GM23338 (cell line): ENCODE results near the gene JPH3. TPM values are rescaled to one million over a fixed set of nuclear protein-coding genes. Genes with fewer than 3 reads are reported as not detected.

Experiments
- ATAC-seq: fragments of 200-7000 bp; cut with Tn5 transposase; 3 replicates; pipeline ENCODE4 v1.9.1; 2020
- DNase-seq: peaks from one replicate; pipeline ENCODE4 v3.0.0-alpha.2; 2015; ENCODE audit warnings: low spot score
- H2AFZ ChIP-seq: fragments of 200-600 bp; sonication (generic); 2 replicates; pipeline ENCODE4 v1.8.0; 2016; ENCODE audit warnings: antibody characterized with exemption, mild to moderate bottlenecking, moderate library complexity
- H3F3A ChIP-seq: fragments of 200-600 bp; sonication (generic); replicated peaks from 2 replicates; pipeline ENCODE4 v1.8.0; 2017; ENCODE audit warnings: antibody characterized with exemption, mixed run types, low read depth
- H3K27ac ChIP-seq: fragments of 200-600 bp; sonication (generic); 2 replicates; pipeline ENCODE4 v1.6.1; 2016; ENCODE audit warnings: low read depth
- H3K27me3 ChIP-seq: fragments of 200-600 bp; sonication (generic); 2 replicates; pipeline ENCODE4 v1.8.0; 2016; ENCODE audit warnings: mild to moderate bottlenecking, mixed run types, moderate library complexity; ENCODE audit not compliant: insufficient read depth
- H3K36me3 ChIP-seq: fragments of 200-600 bp; sonication (generic); 2 replicates; pipeline ENCODE4 v1.8.0; 2016; ENCODE audit warnings: mild to moderate bottlenecking; ENCODE audit not compliant: insufficient read depth
- H3K4me1 ChIP-seq: fragments of 200-600 bp; sonication (generic); 2 replicates; pipeline ENCODE4 v1.8.0; 2016; ENCODE audit warnings: mild to moderate bottlenecking, moderate library complexity; ENCODE audit not compliant: insufficient read depth
- H3K4me2 ChIP-seq: fragments of 200-600 bp; sonication (generic); 2 replicates; pipeline ENCODE4 v1.7.1; 2017; ENCODE audit warnings: mixed run types
- H3K4me3 ChIP-seq: fragments of 200-600 bp; sonication (generic); 2 replicates; pipeline ENCODE4 v1.6.1; 2016; ENCODE audit warnings: mixed run types
- H3K79me2 ChIP-seq: fragments of 200-600 bp; sonication (generic); replicated peaks from 2 replicates; pipeline ENCODE4 v1.8.0; 2017; ENCODE audit warnings: mild to moderate bottlenecking; ENCODE audit not compliant: insufficient read depth
- H3K9me2 ChIP-seq: fragments of 200-600 bp; sonication (generic); 2 replicates; pipeline ENCODE4 v1.8.0; 2017; ENCODE audit not compliant: insufficient read depth
- H4K20me1 ChIP-seq: fragments of 200-600 bp; sonication (generic); replicated peaks from 2 replicates; pipeline ENCODE4 v1.8.0; 2017; ENCODE audit warnings: mild to moderate bottlenecking; ENCODE audit not compliant: insufficient read depth
- H3K27ac Mint-ChIP-seq: 2 replicates; pipeline ENCODE4 v1.8.0; 2020; ENCODE audit warnings: inconsistent platforms, mild to moderate bottlenecking, moderate library complexity, mixed read lengths
- H3K27me3 Mint-ChIP-seq: 3 replicates; pipeline ENCODE4 v1.8.0; 2022; ENCODE audit warnings: low read depth, mild to moderate bottlenecking, moderate library complexity, mixed read lengths, inconsistent platforms; ENCODE audit not compliant: insufficient read depth, poor library complexity
- H3K36me3 Mint-ChIP-seq: 3 replicates; pipeline ENCODE4 v1.8.0; 2021; ENCODE audit warnings: low read depth, mild to moderate bottlenecking, inconsistent platforms, moderate library complexity, mixed read lengths
- H3K4me1 Mint-ChIP-seq: 3 replicates; pipeline ENCODE4 v1.8.0; 2020; ENCODE audit warnings: mild to moderate bottlenecking, inconsistent platforms, mixed read lengths
- H3K4me3 Mint-ChIP-seq: 3 replicates; pipeline ENCODE4 v1.8.0; 2021; ENCODE audit warnings: moderate library complexity, mild to moderate bottlenecking, inconsistent platforms, mixed read lengths
- H3K9me3 Mint-ChIP-seq: 3 replicates; pipeline ENCODE4 v1.8.0; 2020; ENCODE audit warnings: moderate library complexity, mild to moderate bottlenecking, inconsistent platforms, mixed read lengths
- CREB1 ChIP-seq: fragments of 250-450 bp; sonication (Bioruptor Pico); IDR thresholded peaks from 2 replicates; pipeline ENCODE4 v1.5.0; 2020; ENCODE audit warnings: low read depth, mild to moderate bottlenecking, moderate library complexity
- EZH2phosphoT487 ChIP-seq: fragments of 200-600 bp; sonication (generic); IDR thresholded peaks from one replicate; pipeline ENCODE4 v1.8.1; 2018; ENCODE audit warnings: antibody characterized with exemption; ENCODE audit not compliant: unreplicated experiment
- NANOG ChIP-seq: IDR thresholded peaks from 2 replicates; pipeline ENCODE4 v1.6.1; 2016; ENCODE audit warnings: antibody characterized with exemption, borderline replicate concordance
- STAT1 ChIP-seq: IDR thresholded peaks from one replicate; pipeline ENCODE4 v1.6.1; 2016; ENCODE audit warnings: antibody characterized with exemption; ENCODE audit not compliant: unreplicated experiment
- ZNF114 ChIP-seq: fragments of 250-450 bp; sonication (Bioruptor Pico); IDR thresholded peaks from 2 replicates; pipeline ENCODE4 v1.5.0; 2020; ENCODE audit warnings: mild to moderate bottlenecking, moderate library complexity
- ZNF331 ChIP-seq: fragments of 250-450 bp; sonication (Bioruptor Pico); IDR thresholded peaks from 2 replicates; pipeline ENCODE4 v1.5.0; 2020; ENCODE audit warnings: low read depth, mild to moderate bottlenecking, moderate library complexity
- polyA plus RNA-seq: library from polyadenylated mRNA; unstranded; fragments of >200 nt; fragmentation: Nextera tagmentation; extraction: Ambion mirVana; gene quantifications from 2 replicates; pipeline ENCODE4 v1.2.1, GENCODE V29; 2016
- total RNA-seq: library from RNA; depleted of rRNA; stranded (reverse); fragments of >200 nt; shearing (Covaris generic); gene quantifications from 2 replicates; pipeline ENCODE4 v1.2.3, GENCODE V29; 2014
- TF ChIP-seq, protein P1 (sequence below): IDR thresholded peaks from 2 replicates; pipeline ENCODE4 v1.6.1; 2016; ENCODE audit warnings: antibody characterized with exemption
- TF ChIP-seq, protein P2 (sequence below): IDR thresholded peaks from one replicate; pipeline ENCODE4 v1.6.1; 2018; ENCODE audit warnings: antibody characterized with exemption; ENCODE audit not compliant: unreplicated experiment
- TF ChIP-seq, protein P3 (sequence below), 2 experiments: fragments of 200-600 bp in 1 of 2; sonication (generic) in 1 of 2; conservative IDR thresholded peaks; 2 replicates each; pipeline versions ENCODE4 v1.5.1 to v1.6.1; 2016 to 2017; ENCODE audit warnings: antibody characterized with exemption in 2 of 2, low read depth in 2 of 2, mild to moderate bottlenecking in 2 of 2, moderate library complexity in 1 of 2
- TF ChIP-seq, protein P4 (sequence below): fragments of 250-450 bp; sonication (Bioruptor Pico); IDR thresholded peaks from 2 replicates; pipeline ENCODE4 v1.5.0; 2020; ENCODE audit warnings: mild to moderate bottlenecking, moderate library complexity

JPH3 gene
- total and polyA plus RNA-seq, 2 experiments from 2014 or later, result 8.4 to 38.3 TPM

DNA sequence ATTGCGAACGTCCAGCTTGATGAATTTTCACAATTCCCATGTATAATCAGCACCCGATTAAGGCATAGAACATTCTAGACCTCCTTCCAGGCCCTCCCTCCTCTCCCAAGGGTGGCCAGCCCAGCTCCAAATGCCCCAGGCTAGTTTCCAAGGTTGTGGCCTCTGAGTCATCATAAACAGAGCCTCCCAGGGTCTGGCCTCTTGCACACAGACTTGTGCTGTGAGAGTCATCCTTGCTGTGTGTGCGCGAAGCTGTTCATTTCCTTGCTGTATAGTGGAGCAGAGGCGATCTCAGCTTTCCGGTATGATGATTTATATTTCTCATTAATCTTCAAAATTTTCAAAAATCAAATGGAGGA is 20.5 kb upstream of the JPH3 start (continued):
- TF ChIP-seq, protein P1, sequence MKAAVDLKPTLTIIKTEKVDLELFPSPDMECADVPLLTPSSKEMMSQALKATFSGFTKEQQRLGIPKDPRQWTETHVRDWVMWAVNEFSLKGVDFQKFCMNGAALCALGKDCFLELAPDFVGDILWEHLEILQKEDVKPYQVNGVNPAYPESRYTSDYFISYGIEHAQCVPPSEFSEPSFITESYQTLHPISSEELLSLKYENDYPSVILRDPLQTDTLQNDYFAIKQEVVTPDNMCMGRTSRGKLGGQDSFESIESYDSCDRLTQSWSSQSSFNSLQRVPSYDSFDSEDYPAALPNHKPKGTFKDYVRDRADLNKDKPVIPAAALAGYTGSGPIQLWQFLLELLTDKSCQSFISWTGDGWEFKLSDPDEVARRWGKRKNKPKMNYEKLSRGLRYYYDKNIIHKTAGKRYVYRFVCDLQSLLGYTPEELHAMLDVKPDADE, result no peak

DNA sequence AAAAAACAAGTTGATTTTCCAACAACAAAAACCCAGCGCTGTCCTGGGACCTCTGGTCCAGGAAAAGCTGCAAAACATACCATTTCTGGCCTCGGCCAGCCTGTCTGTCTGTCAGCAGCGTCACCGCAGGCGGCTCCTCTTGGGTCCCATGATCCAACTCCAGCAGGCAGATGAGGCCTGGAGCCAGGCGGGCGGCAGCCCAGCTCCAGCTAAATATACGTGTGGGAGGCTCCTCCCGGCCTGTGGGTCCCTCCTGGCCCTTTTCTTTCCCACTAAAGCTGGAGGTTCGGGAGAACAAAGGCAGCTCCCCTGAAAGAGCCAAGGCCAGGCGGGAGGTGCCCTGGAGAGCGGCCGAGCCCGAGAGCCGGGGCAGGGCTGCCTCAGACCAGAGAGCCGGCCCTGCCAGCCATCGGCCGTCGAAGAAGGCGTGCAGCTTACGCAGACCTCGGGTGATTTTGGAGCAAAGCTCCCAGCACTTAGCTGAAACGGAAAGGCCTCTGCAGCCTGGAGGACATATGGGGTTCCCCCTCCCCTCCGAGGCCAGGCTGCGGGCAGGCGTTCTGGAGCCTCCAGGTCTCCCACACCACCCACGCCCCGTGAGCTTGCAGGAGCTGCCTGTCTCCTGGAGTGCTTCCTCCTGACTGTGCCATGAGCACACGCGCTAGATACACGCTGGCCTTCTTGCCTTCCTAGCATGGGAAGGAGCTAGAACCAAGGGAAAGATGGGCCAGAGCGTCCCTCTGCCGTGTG is 19.9 kb upstream of the JPH3 start:
- Histone ChIP-seq H3F3A (0 out of 2 replicates have a peak, but pooled peaks cover 3% of the 10 kb centered on the region), H3K79me2 (no peaks in the 10 kb centered on the region), H3K4me1 (peaks cover 11% of the 10 kb centered on the region; the same call in 1 of the 2 replicates), H2AFZ (peak overlapping the region; percentile 98), H4K20me1 (no peaks in the 10 kb centered on the region), H3K27me3 (no peaks in the 10 kb centered on the region), H3K36me3 (no peaks in the 10 kb centered on the region), H3K9me2 (no peaks in the 10 kb centered on the region), H3K4me2 (peak overlapping the region; percentile 12; the same call in 1 of the 2 replicates), H3K4me3 (no peak overlapping the region), H3K27ac (peak overlapping the region; percentile 55; the same call in 1 of the 2 replicates)
- Mint-ChIP-seq H3K9me3 (no peaks in the 10 kb centered on the region), H3K4me3 (no peak overlapping the region), H3K27me3 (peaks cover 3% of the 10 kb centered on the region), H3K27ac (no peak overlapping the region), H3K4me1 (peaks cover 36% of the 10 kb centered on the region), H3K36me3 (no peaks in the 10 kb centered on the region; the same call in 2 of the 3 replicates)
- peak; percentile 44 for DNase-seq
- ATAC-seq, result peak; percentile 70
- TF ChIP-seq, protein P2, sequence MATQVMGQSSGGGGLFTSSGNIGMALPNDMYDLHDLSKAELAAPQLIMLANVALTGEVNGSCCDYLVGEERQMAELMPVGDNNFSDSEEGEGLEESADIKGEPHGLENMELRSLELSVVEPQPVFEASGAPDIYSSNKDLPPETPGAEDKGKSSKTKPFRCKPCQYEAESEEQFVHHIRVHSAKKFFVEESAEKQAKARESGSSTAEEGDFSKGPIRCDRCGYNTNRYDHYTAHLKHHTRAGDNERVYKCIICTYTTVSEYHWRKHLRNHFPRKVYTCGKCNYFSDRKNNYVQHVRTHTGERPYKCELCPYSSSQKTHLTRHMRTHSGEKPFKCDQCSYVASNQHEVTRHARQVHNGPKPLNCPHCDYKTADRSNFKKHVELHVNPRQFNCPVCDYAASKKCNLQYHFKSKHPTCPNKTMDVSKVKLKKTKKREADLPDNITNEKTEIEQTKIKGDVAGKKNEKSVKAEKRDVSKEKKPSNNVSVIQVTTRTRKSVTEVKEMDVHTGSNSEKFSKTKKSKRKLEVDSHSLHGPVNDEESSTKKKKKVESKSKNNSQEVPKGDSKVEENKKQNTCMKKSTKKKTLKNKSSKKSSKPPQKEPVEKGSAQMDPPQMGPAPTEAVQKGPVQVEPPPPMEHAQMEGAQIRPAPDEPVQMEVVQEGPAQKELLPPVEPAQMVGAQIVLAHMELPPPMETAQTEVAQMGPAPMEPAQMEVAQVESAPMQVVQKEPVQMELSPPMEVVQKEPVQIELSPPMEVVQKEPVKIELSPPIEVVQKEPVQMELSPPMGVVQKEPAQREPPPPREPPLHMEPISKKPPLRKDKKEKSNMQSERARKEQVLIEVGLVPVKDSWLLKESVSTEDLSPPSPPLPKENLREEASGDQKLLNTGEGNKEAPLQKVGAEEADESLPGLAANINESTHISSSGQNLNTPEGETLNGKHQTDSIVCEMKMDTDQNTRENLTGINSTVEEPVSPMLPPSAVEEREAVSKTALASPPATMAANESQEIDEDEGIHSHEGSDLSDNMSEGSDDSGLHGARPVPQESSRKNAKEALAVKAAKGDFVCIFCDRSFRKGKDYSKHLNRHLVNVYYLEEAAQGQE, result no peak
- TF ChIP-seq EZH2phosphoT487 (no peak), CREB1 (CRISPR knock-in tag) (no peak), NANOG (no peak), STAT1 (no peak), ZNF114 (CRISPR knock-in tag) (no peak), ZNF331 (CRISPR knock-in tag) (no peak)
- TF ChIP-seq, protein P3, sequence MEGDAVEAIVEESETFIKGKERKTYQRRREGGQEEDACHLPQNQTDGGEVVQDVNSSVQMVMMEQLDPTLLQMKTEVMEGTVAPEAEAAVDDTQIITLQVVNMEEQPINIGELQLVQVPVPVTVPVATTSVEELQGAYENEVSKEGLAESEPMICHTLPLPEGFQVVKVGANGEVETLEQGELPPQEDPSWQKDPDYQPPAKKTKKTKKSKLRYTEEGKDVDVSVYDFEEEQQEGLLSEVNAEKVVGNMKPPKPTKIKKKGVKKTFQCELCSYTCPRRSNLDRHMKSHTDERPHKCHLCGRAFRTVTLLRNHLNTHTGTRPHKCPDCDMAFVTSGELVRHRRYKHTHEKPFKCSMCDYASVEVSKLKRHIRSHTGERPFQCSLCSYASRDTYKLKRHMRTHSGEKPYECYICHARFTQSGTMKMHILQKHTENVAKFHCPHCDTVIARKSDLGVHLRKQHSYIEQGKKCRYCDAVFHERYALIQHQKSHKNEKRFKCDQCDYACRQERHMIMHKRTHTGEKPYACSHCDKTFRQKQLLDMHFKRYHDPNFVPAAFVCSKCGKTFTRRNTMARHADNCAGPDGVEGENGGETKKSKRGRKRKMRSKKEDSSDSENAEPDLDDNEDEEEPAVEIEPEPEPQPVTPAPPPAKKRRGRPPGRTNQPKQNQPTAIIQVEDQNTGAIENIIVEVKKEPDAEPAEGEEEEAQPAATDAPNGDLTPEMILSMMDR (conservative IDR thresholded peaks at IDR 0.05; ENCODE audit: low read depth in 2 of 2), result no peak
- TF ChIP-seq, protein P4, sequence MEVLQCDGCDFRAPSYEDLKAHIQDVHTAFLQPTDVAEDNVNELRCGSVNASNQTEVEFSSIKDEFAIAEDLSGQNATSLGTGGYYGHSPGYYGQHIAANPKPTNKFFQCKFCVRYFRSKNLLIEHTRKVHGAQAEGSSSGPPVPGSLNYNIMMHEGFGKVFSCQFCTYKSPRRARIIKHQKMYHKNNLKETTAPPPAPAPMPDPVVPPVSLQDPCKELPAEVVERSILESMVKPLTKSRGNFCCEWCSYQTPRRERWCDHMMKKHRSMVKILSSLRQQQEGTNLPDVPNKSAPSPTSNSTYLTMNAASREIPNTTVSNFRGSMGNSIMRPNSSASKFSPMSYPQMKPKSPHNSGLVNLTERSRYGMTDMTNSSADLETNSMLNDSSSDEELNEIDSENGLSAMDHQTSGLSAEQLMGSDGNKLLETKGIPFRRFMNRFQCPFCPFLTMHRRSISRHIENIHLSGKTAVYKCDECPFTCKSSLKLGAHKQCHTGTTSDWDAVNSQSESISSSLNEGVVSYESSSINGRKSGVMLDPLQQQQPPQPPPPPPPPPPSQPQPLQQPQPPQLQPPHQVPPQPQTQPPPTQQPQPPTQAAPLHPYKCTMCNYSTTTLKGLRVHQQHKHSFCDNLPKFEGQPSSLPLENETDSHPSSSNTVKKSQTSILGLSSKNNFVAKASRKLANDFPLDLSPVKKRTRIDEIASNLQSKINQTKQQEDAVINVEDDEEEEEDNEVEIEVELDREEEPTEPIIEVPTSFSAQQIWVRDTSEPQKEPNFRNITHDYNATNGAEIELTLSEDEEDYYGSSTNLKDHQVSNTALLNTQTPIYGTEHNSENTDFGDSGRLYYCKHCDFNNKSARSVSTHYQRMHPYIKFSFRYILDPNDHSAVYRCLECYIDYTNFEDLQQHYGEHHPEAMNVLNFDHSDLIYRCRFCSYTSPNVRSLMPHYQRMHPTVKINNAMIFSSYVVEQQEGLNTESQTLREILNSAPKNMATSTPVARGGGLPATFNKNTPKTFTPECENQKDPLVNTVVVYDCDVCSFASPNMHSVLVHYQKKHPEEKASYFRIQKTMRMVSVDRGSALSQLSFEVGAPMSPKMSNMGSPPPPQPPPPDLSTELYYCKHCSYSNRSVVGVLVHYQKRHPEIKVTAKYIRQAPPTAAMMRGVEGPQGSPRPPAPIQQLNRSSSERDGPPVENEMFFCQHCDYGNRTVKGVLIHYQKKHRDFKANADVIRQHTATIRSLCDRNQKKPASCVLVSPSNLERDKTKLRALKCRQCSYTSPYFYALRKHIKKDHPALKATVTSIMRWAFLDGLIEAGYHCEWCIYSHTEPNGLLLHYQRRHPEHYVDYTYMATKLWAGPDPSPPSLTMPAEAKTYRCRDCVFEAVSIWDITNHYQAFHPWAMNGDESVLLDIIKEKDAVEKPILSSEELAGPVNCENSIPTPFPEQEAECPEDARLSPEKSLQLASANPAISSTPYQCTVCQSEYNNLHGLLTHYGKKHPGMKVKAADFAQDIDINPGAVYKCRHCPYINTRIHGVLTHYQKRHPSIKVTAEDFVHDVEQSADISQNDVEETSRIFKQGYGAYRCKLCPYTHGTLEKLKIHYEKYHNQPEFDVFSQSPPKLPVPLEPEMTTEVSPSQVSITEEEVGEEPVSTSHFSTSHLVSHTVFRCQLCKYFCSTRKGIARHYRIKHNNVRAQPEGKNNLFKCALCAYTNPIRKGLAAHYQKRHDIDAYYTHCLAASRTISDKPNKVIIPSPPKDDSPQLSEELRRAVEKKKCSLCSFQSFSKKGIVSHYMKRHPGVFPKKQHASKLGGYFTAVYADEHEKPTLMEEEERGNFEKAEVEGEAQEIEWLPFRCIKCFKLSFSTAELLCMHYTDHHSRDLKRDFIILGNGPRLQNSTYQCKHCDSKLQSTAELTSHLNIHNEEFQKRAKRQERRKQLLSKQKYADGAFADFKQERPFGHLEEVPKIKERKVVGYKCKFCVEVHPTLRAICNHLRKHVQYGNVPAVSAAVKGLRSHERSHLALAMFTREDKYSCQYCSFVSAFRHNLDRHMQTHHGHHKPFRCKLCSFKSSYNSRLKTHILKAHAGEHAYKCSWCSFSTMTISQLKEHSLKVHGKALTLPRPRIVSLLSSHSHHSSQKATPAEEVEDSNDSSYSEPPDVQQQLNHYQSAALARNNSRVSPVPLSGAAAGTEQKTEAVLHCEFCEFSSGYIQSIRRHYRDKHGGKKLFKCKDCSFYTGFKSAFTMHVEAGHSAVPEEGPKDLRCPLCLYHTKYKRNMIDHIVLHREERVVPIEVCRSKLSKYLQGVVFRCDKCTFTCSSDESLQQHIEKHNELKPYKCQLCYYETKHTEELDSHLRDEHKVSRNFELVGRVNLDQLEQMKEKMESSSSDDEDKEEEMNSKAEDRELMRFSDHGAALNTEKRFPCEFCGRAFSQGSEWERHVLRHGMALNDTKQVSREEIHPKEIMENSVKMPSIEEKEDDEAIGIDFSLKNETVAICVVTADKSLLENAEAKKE (CRISPR knock-in tag), result no peak
- TF ChIP-seq, protein P1, result no peak
